Mesenchymal stem cell (in vitro differentiated cells and primary cell): ENCODE data around the gene GPR161.

Source experiments
- DNase-seq: peaks from one replicate; pipeline ENCODE4 v3.0.0-alpha.2; 2013
- H2AFZ ChIP-seq: one replicate; pipeline ENCODE4 v1.6.1; 2013; ENCODE audit warnings: low read depth, mild to moderate bottlenecking, control low read depth, inconsistent platforms, low read length, moderate library complexity
- H2AK5ac ChIP-seq: 2 replicates; pipeline ENCODE4 v1.6.1; 2013; ENCODE audit warnings: low read length, moderate library complexity, mild to moderate bottlenecking, inconsistent platforms; ENCODE audit not compliant: severe bottlenecking
- H2BK120ac ChIP-seq: one replicate; pipeline ENCODE4 v1.6.1; 2013; ENCODE audit warnings: low read depth, mild to moderate bottlenecking, inconsistent platforms, low read length, moderate library complexity
- H2BK12ac ChIP-seq, 2 experiments: one replicate each; pipeline ENCODE4 v1.6.1; 2013; ENCODE audit warnings: inconsistent platforms in 2 of 2, low read length in 2 of 2, mild to moderate bottlenecking in 2 of 2, moderate library complexity in 2 of 2, control low read depth in 1 of 2
- H2BK15ac ChIP-seq: one replicate; pipeline ENCODE4 v1.6.1; 2013; ENCODE audit warnings: mild to moderate bottlenecking, low read depth, inconsistent platforms; ENCODE audit not compliant: poor library complexity, severe bottlenecking
- H2BK5ac ChIP-seq: 2 replicates; pipeline ENCODE4 v1.6.1; 2013; ENCODE audit warnings: low read depth, mild to moderate bottlenecking, low read length, control low read depth, inconsistent platforms; ENCODE audit not compliant: poor library complexity, severe bottlenecking
- H3K14ac ChIP-seq, 2 experiments: one replicate each; pipeline ENCODE4 v1.6.1; 2013; ENCODE audit warnings: inconsistent platforms in 2 of 2, low read length in 2 of 2, control low read depth in 1 of 2, mild to moderate bottlenecking in 1 of 2, moderate library complexity in 1 of 2
- H3K18ac ChIP-seq, 2 experiments: one replicate each; pipeline ENCODE4 v1.6.1; 2013; ENCODE audit warnings: inconsistent platforms in 2 of 2, low read length in 2 of 2, control low read depth in 1 of 2, low read depth in 1 of 2, mild to moderate bottlenecking in 1 of 2
- H3K23ac ChIP-seq, 2 experiments: one replicate each; pipeline ENCODE4 v1.6.1; 2013; ENCODE audit warnings: inconsistent platforms in 2 of 2, low read length in 2 of 2, mild to moderate bottlenecking in 2 of 2, moderate library complexity in 2 of 2, control low read depth in 1 of 2
- H3K27ac ChIP-seq: 2 replicates; pipeline ENCODE4 v1.5.1; 2013; ENCODE audit warnings: mild to moderate bottlenecking, moderate library complexity, low read length, control low read depth, inconsistent platforms; ENCODE audit not compliant: poor library complexity, severe bottlenecking
- H3K27me3 ChIP-seq, 2 experiments: 2 replicates each; pipeline versions ENCODE4 v1.6.1 to v1.7.0; 2013; ENCODE audit warnings: low read length in 2 of 2, mild to moderate bottlenecking in 2 of 2, moderate library complexity in 2 of 2, control low read depth in 1 of 2, inconsistent platforms in 1 of 2; ENCODE audit not compliant: control insufficient read depth in 1 of 2, insufficient read depth in 1 of 2
- H3K36me3 ChIP-seq, 2 experiments: 2 replicates each; pipeline versions ENCODE4 v1.6.1 to v1.7.0; 2013; ENCODE audit warnings: low read length in 2 of 2, control low read depth in 1 of 2, inconsistent platforms in 1 of 2, low read depth in 1 of 2, mild to moderate bottlenecking in 1 of 2; ENCODE audit not compliant: insufficient read depth in 2 of 2, control insufficient read depth in 1 of 2
- H3K4ac ChIP-seq, 2 experiments: one replicate each; pipeline ENCODE4 v1.6.1; 2013; ENCODE audit warnings: inconsistent platforms in 2 of 2, low read length in 2 of 2, mild to moderate bottlenecking in 2 of 2, moderate library complexity in 2 of 2, control low read depth in 1 of 2, low read depth in 1 of 2
- H3K4me1 ChIP-seq: 2 replicates; pipeline ENCODE4 v1.6.1; 2013; ENCODE audit warnings: low read depth, low read length, control low read depth; ENCODE audit not compliant: control insufficient read depth, insufficient read depth
- H3K4me2 ChIP-seq: 2 replicates; pipeline ENCODE4 v1.6.1; 2013; ENCODE audit warnings: low read length, mild to moderate bottlenecking, inconsistent platforms; ENCODE audit not compliant: poor library complexity, severe bottlenecking
- H3K4me3 ChIP-seq, 2 experiments: 2 replicates each; pipeline versions ENCODE4 v1.5.1 to v1.7.0; 2013; ENCODE audit warnings: low read length in 2 of 2, mild to moderate bottlenecking in 2 of 2, control low read depth in 1 of 2, low read depth in 1 of 2; ENCODE audit not compliant: insufficient read depth in 1 of 2
- H3K79me1 ChIP-seq: replicated peaks from 2 replicates; pipeline ENCODE4 v1.6.1; 2013; ENCODE audit warnings: mild to moderate bottlenecking, control low read depth, low read length, inconsistent platforms; ENCODE audit not compliant: poor library complexity, severe bottlenecking
- H3K9ac ChIP-seq: 2 replicates; pipeline ENCODE4 v1.7.0; 2013; ENCODE audit warnings: mild to moderate bottlenecking, low read length, moderate library complexity
- H3K9me3 ChIP-seq: 2 replicates; pipeline ENCODE4 v1.7.0; 2013; ENCODE audit warnings: mild to moderate bottlenecking, low read length; ENCODE audit not compliant: control insufficient read depth
- H4K8ac ChIP-seq: one replicate; pipeline ENCODE4 v1.6.1; 2013; ENCODE audit warnings: inconsistent platforms, mild to moderate bottlenecking, low read length, moderate library complexity
- H4K91ac ChIP-seq: one replicate; pipeline ENCODE4 v1.6.1; 2013; ENCODE audit warnings: mild to moderate bottlenecking, low read length, inconsistent platforms
- WGBS: methylation state at CpG from one replicate; pipeline ENCODE4 v1.1.7; 2013; ENCODE audit warnings: mixed read lengths; 5-methylcytosine and 5-hydroxymethylcytosine counted together

The GPR161 gene

DNA sequence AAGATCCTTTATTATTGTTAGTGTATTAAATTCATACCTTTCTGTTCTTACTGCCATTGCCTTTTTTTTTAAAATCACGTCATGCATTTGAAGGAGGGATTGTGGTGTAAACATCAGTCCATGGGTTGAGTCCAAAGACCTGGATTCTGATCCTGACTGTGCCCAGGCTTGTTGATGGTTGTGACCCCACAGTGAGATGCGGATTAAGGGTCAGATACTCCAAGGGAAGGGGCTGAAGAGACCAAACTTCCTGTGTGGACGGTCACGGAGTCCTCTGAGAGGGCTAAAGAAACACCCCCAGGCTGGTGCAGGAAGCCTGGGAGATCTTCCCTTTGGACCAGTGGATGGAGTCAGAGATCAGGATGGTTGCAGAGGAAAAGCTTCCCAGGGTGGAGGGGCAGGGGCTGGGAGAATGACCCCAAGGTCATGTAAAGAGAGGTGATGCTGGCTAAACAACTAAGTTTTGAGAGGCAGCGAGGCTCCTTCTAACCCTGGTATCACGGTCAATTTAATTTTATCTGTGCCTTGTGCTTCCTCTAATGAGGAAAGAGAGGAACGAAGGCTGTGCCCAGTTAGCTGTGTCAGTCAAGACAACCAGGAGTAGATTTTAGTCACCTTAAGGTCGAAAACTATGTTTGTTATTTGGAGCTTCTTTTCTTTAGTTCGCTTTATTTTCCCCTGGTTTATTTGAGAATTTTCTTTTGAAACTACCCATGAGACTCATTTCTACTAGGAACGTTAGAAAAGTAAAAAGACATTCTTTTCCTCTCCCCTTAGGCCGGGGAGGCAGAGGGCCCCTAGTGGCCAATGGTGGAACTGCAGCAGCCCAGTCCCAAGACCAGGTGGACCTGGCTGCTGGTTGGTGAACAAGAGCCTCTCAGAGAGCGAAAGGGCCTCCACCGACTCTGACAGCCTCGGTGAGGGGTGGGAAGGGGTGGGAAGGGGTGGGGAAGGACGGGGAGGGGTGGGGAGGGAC is 8.7 kb upstream of the GPR161 start:
- Histone ChIP-seq H3K4me2 (no peak overlapping the region), H3K27ac (no peak overlapping the region), H2AK5ac (no peak overlapping the region), H2AFZ (no peak overlapping the region), H3K4ac (no peak overlapping the region), H3K9ac (peak overlapping the region; percentile 65), H2BK120ac (no peak overlapping the region), H3K4me1 (no peaks in the 10 kb centered on the region), H3K79me1 (no peaks in the 10 kb centered on the region), H3K23ac (no peak overlapping the region), H2BK5ac (no peak overlapping the region), H3K14ac (no peak overlapping the region), H4K91ac (no peak overlapping the region), H3K36me3 (no peaks in the 10 kb centered on the region), H3K18ac (no peak overlapping the region), H2BK15ac (no peak overlapping the region), H2BK12ac (no peak overlapping the region), H3K4me3 (no peak overlapping the region), H3K9me3 (no peaks in the 10 kb centered on the region), H4K8ac (no peak overlapping the region), H3K27me3 (no peaks in the 10 kb centered on the region)
- WGBS: 63% methylated on average over 8 of the region's 15 CpGs
- DNase-seq: peak; percentile 78

GRCh38 chr1:168141871-168142385 is 5.2 kb upstream of the GPR161 start:
- Histone ChIP-seq H4K8ac (no peak overlapping the region), H2BK12ac (no peak overlapping the region), H3K4ac (no peak overlapping the region), H3K27ac (no peak overlapping the region), H3K9ac (no peak overlapping the region), H2BK120ac (no peak overlapping the region), H3K4me1 (no peaks in the 10 kb centered on the region), H2AFZ (no peak overlapping the region), H3K9me3 (no peaks in the 10 kb centered on the region), H3K23ac (no peak overlapping the region), H3K27me3 (no peaks in the 10 kb centered on the region), H3K4me2 (no peak overlapping the region), H3K4me3 (no peak overlapping the region), H2BK15ac (no peak overlapping the region), H2AK5ac (no peak overlapping the region), H3K79me1 (no peaks in the 10 kb centered on the region), H2BK5ac (no peak overlapping the region), H3K18ac (no peak overlapping the region), H3K36me3 (no peaks in the 10 kb centered on the region), H4K91ac (no peak overlapping the region), H3K14ac (no peak overlapping the region)
- no peak for DNase-seq
- WGBS: 93% methylated on average over 3 of the region's 3 CpGs

GRCh38 chr1:168139070-168139469 is 2.3 kb upstream of the GPR161 start:
- H3K9ac ChIP-seq: no peak overlapping the region
- H2AK5ac ChIP-seq: no peak overlapping the region
- H3K4me3 ChIP-seq: no peak overlapping the region
- no peak overlapping the region for H4K91ac ChIP-seq
- H3K14ac ChIP-seq: no peak overlapping the region
- no peaks in the 10 kb centered on the region for H3K36me3 ChIP-seq
- no peak for DNase-seq
- no peak overlapping the region for H2BK5ac ChIP-seq
- H4K8ac ChIP-seq: no peak overlapping the region
- no peaks in the 10 kb centered on the region for H3K27me3 ChIP-seq
- H3K9me3 ChIP-seq: no peaks in the 10 kb centered on the region
- no peak overlapping the region for H3K18ac ChIP-seq
- no peak overlapping the region for H2BK120ac ChIP-seq
- peaks cover 7% of the 10 kb centered on the region for H3K4me1 ChIP-seq
- H3K4ac ChIP-seq: no peak overlapping the region
- H3K23ac ChIP-seq: no peak overlapping the region
- H3K27ac ChIP-seq: no peak overlapping the region
- no peak overlapping the region for H3K4me2 ChIP-seq
- no peak overlapping the region for H2AFZ ChIP-seq
- H2BK15ac ChIP-seq: no peak overlapping the region
- no peaks in the 10 kb centered on the region for H3K79me1 ChIP-seq
- no peak overlapping the region for H2BK12ac ChIP-seq

DNA sequence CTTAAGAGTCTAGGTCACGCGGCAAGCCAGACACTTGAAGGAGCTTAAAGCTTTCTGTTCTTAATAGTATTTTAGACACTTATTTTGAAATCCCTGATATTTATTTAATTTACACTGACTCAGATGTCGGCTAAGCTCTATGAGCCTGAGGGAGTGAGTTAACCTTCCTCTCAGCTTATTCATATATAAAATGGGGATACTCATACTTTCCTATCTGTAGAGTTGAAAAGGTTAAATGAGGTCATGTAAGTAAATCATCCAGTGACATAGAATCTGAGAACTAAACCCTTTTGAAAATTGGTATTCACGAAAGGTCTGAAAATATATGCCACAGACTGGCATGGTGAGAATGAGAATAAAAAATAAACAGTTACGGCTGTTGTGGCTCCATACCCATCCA is 1.4 kb upstream of the GPR161 start:
- Histone ChIP-seq H2BK5ac (no peak overlapping the region), H3K18ac (no peak overlapping the region), H3K4me3 (peak overlapping the region in 1 of 2 experiments; percentile 97), H3K79me1 (no peaks in the 10 kb centered on the region), H2BK12ac (no peak overlapping the region), H3K27ac (no peak overlapping the region), H3K4ac (no peak overlapping the region), H2BK120ac (no peak overlapping the region), H3K9me3 (no peaks in the 10 kb centered on the region), H3K9ac (peak overlapping the region; percentile 88), H3K36me3 (no peaks in the 10 kb centered on the region), H2BK15ac (no peak overlapping the region), H3K14ac (no peak overlapping the region), H4K8ac (no peak overlapping the region), H3K4me2 (no peak overlapping the region), H3K23ac (no peak overlapping the region), H3K4me1 (peaks cover 7% of the 10 kb centered on the region), H4K91ac (no peak overlapping the region), H2AK5ac (no peak overlapping the region), H3K27me3 (no peaks in the 10 kb centered on the region), H2AFZ (no peak overlapping the region)
- 94% methylated on average over 2 of the region's 5 CpGs for WGBS
- peak; percentile 22 for DNase-seq
